DND-41 (cell line): Measurements from ENCODE around the gene PPM1E.
"Not testable (repeated sequence)": the region's sequence is repeated elsewhere in the genome, so short reads cannot be mapped to it uniquely, and the experiment has no call there.

Source experiments
- ATAC-seq: fragments of 200-7000 bp; cut with Tn5 transposase; 3 replicates; pipeline ENCODE4 v1.9.1; 2021; ENCODE audit warnings: low read depth; ENCODE audit not compliant: insufficient read depth
- DNase-seq: peaks from one replicate; pipeline ENCODE4 v3.0.0-alpha.2; 2020
- H2AFZ ChIP-seq: 2 replicates; pipeline ENCODE4 v1.6.0; 2012; ENCODE audit warnings: low read depth, low read length
- H3K27ac ChIP-seq: 2 replicates; pipeline ENCODE4 v1.5.1; 2012; ENCODE audit warnings: low read length, inconsistent platforms
- H3K27me3 ChIP-seq: fragments of 200-600 bp; sonication (generic); 2 replicates; pipeline ENCODE4 v1.6.0; 2012; ENCODE audit warnings: low read length, mild to moderate bottlenecking, inconsistent platforms; ENCODE audit not compliant: insufficient read depth, poor library complexity
- H3K36me3 ChIP-seq: 2 replicates; pipeline ENCODE4 v1.5.1; 2012; ENCODE audit warnings: low read length, inconsistent platforms; ENCODE audit not compliant: insufficient read depth
- H3K4me1 ChIP-seq: 2 replicates; pipeline ENCODE4 v1.5.1; 2012; ENCODE audit warnings: mild to moderate bottlenecking, low read length; ENCODE audit not compliant: insufficient read depth
- H3K4me2 ChIP-seq: 2 replicates; pipeline ENCODE4 v1.6.0; 2012; ENCODE audit warnings: mild to moderate bottlenecking, moderate library complexity, low read length, inconsistent platforms; ENCODE audit not compliant: insufficient read depth
- H3K4me3 ChIP-seq, 2 experiments: fragments of 200-600 bp in 1 of 2; shearing (Covaris generic) in 1 of 2; 2 replicates each; pipeline ENCODE4 v1.5.1; 2012 to 2016; ENCODE audit warnings: inconsistent platforms in 2 of 2, low read length in 2 of 2, mild to moderate bottlenecking in 2 of 2, low read depth in 1 of 2, moderate library complexity in 1 of 2
- H3K79me2 ChIP-seq: 2 replicates; pipeline ENCODE4 v1.6.0; 2012; ENCODE audit warnings: low read length, inconsistent platforms; ENCODE audit not compliant: insufficient read depth
- H3K9ac ChIP-seq: 2 replicates; pipeline ENCODE4 v1.6.0; 2012; ENCODE audit warnings: low read depth, mild to moderate bottlenecking, inconsistent platforms, low read length, moderate library complexity
- H3K9me3 ChIP-seq: 2 replicates; pipeline ENCODE4 v1.5.1; 2012; ENCODE audit warnings: low read length, moderate library complexity, mild to moderate bottlenecking, inconsistent platforms; ENCODE audit not compliant: insufficient read depth, severe bottlenecking
- H4K20me1 ChIP-seq: 2 replicates; pipeline ENCODE4 v1.6.0; 2012; ENCODE audit warnings: low read length; ENCODE audit not compliant: insufficient read depth
- EZH2 ChIP-seq: IDR thresholded peaks from 3 replicates; pipeline ENCODE4 v1.6.1; 2012; ENCODE audit warnings: borderline replicate concordance, low read depth, mild to moderate bottlenecking, moderate library complexity, low read length, inconsistent platforms; ENCODE audit not compliant: severe bottlenecking
- TF ChIP-seq, protein P1 (sequence below): IDR thresholded peaks from 2 replicates; pipeline ENCODE4 v1.5.1; 2012; ENCODE audit warnings: borderline replicate concordance, low read length, moderate library complexity, mild to moderate bottlenecking; ENCODE audit not compliant: poor library complexity, severe bottlenecking; ENCODE audit errors: extremely low read depth

Gene PPM1E

GRCh38 chr17:58944166-58944565 is 188.5 kb downstream of the PPM1E start:
- H3K27me3 ChIP-seq, result peaks cover 2% of the 10 kb centered on the region
- no peak overlapping the region for H3K4me2 ChIP-seq
- DNase-seq, result no peak
- no peaks in the 10 kb centered on the region for H4K20me1 ChIP-seq
- no peak overlapping the region for H3K27ac ChIP-seq
- ATAC-seq, result no peak
- H3K4me1 ChIP-seq, result no peaks in the 10 kb centered on the region
- no peak for TF ChIP-seq EZH2
- TF ChIP-seq, protein P1, sequence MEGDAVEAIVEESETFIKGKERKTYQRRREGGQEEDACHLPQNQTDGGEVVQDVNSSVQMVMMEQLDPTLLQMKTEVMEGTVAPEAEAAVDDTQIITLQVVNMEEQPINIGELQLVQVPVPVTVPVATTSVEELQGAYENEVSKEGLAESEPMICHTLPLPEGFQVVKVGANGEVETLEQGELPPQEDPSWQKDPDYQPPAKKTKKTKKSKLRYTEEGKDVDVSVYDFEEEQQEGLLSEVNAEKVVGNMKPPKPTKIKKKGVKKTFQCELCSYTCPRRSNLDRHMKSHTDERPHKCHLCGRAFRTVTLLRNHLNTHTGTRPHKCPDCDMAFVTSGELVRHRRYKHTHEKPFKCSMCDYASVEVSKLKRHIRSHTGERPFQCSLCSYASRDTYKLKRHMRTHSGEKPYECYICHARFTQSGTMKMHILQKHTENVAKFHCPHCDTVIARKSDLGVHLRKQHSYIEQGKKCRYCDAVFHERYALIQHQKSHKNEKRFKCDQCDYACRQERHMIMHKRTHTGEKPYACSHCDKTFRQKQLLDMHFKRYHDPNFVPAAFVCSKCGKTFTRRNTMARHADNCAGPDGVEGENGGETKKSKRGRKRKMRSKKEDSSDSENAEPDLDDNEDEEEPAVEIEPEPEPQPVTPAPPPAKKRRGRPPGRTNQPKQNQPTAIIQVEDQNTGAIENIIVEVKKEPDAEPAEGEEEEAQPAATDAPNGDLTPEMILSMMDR, result no peak
- no peak overlapping the region for H3K9ac ChIP-seq
- H2AFZ ChIP-seq, result no peak overlapping the region
- no peaks in the 10 kb centered on the region for H3K79me2 ChIP-seq
- H3K9me3 ChIP-seq, result no peaks in the 10 kb centered on the region
- H3K4me3 ChIP-seq, result no peak overlapping the region
- H3K36me3 ChIP-seq, result no peaks in the 10 kb centered on the region

DNA sequence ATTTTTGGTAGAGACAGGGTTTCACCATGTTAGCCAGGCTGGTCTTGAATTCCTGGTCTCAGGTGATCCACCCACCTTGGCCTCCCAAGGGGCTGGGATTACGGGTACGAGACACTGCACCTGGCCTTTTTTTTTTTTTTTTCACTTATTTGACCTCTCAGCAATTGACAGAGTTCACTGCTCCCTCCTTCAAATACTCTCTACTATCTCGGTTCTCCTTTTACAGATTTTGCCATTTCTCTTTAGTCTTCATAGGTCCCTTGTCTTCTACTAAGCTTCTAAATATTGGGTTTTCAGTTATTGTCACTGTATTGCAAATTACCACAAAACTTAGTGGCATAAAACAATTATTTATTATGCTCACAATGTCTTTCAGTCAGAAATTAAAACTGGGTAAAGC is 191.8 kb downstream of the PPM1E start:
- Histone ChIP-seq H3K79me2 (no peaks in the 10 kb centered on the region), H3K4me3 (no peak overlapping the region), H3K9me3 (peaks cover 8% of the 10 kb centered on the region), H3K9ac (no peak overlapping the region), H4K20me1 (no peaks in the 10 kb centered on the region), H2AFZ (no peak overlapping the region), H3K27me3 (no peaks in the 10 kb centered on the region), H3K4me1 (no peaks in the 10 kb centered on the region), H3K36me3 (no peaks in the 10 kb centered on the region), H3K4me2 (no peak overlapping the region), H3K27ac (no peak overlapping the region)
- TF ChIP-seq EZH2, result no peak
- TF ChIP-seq, protein P1, result no peak
- ATAC-seq (no peak), DNase-seq (no peak)

GRCh38 chr17:58947824-58948223 is 192.2 kb downstream of the PPM1E start:
- TF ChIP-seq EZH2, result no peak
- TF ChIP-seq, protein P1, result no peak
- Histone ChIP-seq H3K9me3 (peaks cover 8% of the 10 kb centered on the region), H3K27me3 (no peaks in the 10 kb centered on the region), H2AFZ (no peak overlapping the region), H3K4me2 (no peak overlapping the region), H3K79me2 (no peaks in the 10 kb centered on the region), H3K27ac (no peak overlapping the region), H3K4me1 (no peaks in the 10 kb centered on the region), H3K9ac (no peak overlapping the region), H4K20me1 (no peaks in the 10 kb centered on the region), H3K36me3 (no peaks in the 10 kb centered on the region), H3K4me3 (no peak overlapping the region)
- ATAC-seq (no peak), DNase-seq (no peak)

DNA sequence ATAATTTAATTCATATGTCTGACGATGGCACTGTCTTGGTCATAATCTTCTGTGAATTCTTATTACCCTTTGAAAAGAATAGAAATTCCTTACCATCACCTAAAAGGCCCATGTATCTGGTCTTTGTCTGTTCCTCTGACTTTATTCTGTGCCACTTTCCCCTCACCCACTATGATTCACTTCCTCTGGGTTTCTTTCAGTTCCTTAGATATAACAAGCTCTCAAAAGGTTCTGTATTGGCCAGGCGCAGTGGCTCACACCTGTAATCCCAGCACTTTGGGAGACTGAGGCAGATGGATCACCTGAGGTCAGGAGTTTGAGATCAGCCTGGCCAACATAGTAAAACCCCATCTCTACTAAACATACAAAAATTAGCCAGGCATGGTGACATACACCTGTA is 198.7 kb downstream of the PPM1E start:
- ATAC-seq, result not testable (repeated sequence)

More for the DNA sequence above, 198.7 kb downstream of the PPM1E start:
- H3K9ac ChIP-seq, H3K27ac ChIP-seq, H3K4me3 ChIP-seq, H3K9me3 ChIP-seq, H3K4me1 ChIP-seq, H2AFZ ChIP-seq, H3K27me3 ChIP-seq, H3K4me2 ChIP-seq, H3K79me2 ChIP-seq, DNase-seq, H4K20me1 ChIP-seq, H3K36me3 ChIP-seq: not testable (repeated sequence)
